Left lung (tissue), 10 donors: Measurements from ENCODE around the gene STAT5B. TPM values are rescaled to one million over a fixed set of nuclear protein-coding genes. Genes with fewer than 3 reads are reported as not detected.

ENCODE experiments used
- ATAC-seq: fragments of 200-7000 bp; cut with Tn5 transposase; one replicate; pipeline ENCODE4 v1.9.1; 2020; ENCODE audit warnings: moderate library complexity
- DNase-seq, 4 donors: peaks; one replicate each; pipeline ENCODE4 v3.0.0-alpha.2; 2013 to 2020
- H3K27ac ChIP-seq, 2 donors: fragments of 200-600 bp; sonication (generic) in 1 of 2; one replicate each; pipeline versions ENCODE4 v1.5.0 to v1.8.0; 2020 to 2021
- H3K27me3 ChIP-seq, 2 donors: fragments of 200-600 bp; sonication (generic) in 1 of 2; one replicate each; pipeline versions ENCODE4 v1.5.0 to v1.8.0; 2020 to 2021
- H3K36me3 ChIP-seq, 2 donors: fragments of 200-600 bp; sonication (generic) in 1 of 2; one replicate each; pipeline versions ENCODE4 v1.5.0 to v1.8.0; 2020 to 2021
- H3K4me1 ChIP-seq, 2 donors: fragments of 200-600 bp; one replicate each; pipeline ENCODE4 v1.8.0; 2021
- H3K4me3 ChIP-seq, 2 donors: fragments of 200-600 bp; sonication (generic) in 1 of 2; one replicate each; pipeline versions ENCODE4 v1.5.0 to v1.8.0; 2020 to 2021; ENCODE audit warnings: mild to moderate bottlenecking in 1 of 2
- H3K9me3 ChIP-seq, 2 donors: fragments of 200-600 bp; sonication (generic) in 1 of 2; one replicate each; pipeline versions ENCODE4 v1.5.0 to v1.8.0; 2020 to 2021
- CTCF ChIP-seq, 2 donors: fragments of 200-600 bp; sonication (generic) in 1 of 2; IDR thresholded peaks; one replicate each; pipeline versions ENCODE4 v1.5.0 to v1.8.0; 2021; ENCODE audit warnings: antibody characterized with exemption in 2 of 2
- intact Hi-C, 2 donors: fragments of 100-400 bp; cut with DNase I; formaldehyde crosslinking; loops; one replicate each; pipeline versions ENCODE4 v1.11.2 to v1.14.2; 2022
- polyA plus RNA-seq, 6 donors: library from polyadenylated mRNA; unstranded; fragments of 120-200 nt; gene quantifications; one replicate each; pipeline ENCODE4 v1.2.1, GENCODE V29; 2013; ENCODE audit not compliant: insufficient read length in 6 of 6
- total RNA-seq, 2 donors: library from RNA; stranded (reverse); fragmentation: NEBNext Ultra II Directional; extraction: Animal tissue kit (Norgen Biotek cat#: 25700); gene quantifications; one replicate each; pipeline ENCODE4 v1.2.1, GENCODE V29; 2021
- donor health status: DM: no; HTN: yes; CAD: no.
- donor health status: DM: no; HTN: no; CAD: no.

STAT5B gene
- total and polyA plus RNA-seq, 8 donors = 41.5 to 70.9 (median 57.4) TPM

DNA sequence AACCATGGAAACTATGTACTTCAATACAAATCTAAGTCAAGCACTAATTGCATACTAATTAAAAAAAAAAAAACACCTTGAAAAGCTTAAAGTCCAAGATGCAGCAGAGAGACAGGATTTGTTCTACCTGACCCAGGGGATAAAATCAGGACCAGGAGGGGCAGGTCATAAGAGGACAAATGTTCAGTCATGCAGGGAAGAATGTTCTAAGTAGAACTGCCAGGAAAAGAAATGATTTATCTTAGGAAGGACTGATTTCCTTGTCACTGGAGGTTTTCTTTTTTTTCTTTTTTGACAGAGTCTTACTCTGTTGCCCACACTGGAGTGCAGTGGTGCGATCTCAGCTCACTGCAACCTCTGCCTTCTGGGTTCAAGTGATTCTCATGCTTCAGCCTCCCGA lies 72.8 kb downstream of the STAT5B start:
- no peak overlapping the region for H3K4me3 ChIP-seq
- H3K27ac ChIP-seq = no peak overlapping the region
- peaks cover 0 to 18% of the 10 kb centered on the region in 2 donors for H3K4me1 ChIP-seq
- intact Hi-C loops = no loop called here
- ATAC-seq (no peak), DNase-seq (no peak)
- H3K27me3 ChIP-seq = no peaks in the 10 kb centered on the region
- peaks cover 0 to 88% of the 10 kb centered on the region in 2 donors for H3K36me3 ChIP-seq
- no peak for TF ChIP-seq CTCF (IDR thresholded peaks at IDR 0.05)
- no peaks in the 10 kb centered on the region for H3K9me3 ChIP-seq

GRCh38 chr17:42202696-42203095 lies 73.5 kb downstream of the STAT5B start:
- Histone ChIP-seq H3K9me3 (no peaks in the 10 kb centered on the region), H3K4me3 (no peak overlapping the region), H3K27me3 (no peaks in the 10 kb centered on the region), H3K27ac (no peak overlapping the region), H3K36me3 (peaks cover 0 to 81% of the 10 kb centered on the region in 2 donors), H3K4me1 (peaks cover 0 to 18% of the 10 kb centered on the region in 2 donors)
- ATAC-seq = no peak
- no peak for TF ChIP-seq CTCF (IDR thresholded peaks at IDR 0.05)
- no peak for DNase-seq
- intact Hi-C loops = no loop called here

DNA sequence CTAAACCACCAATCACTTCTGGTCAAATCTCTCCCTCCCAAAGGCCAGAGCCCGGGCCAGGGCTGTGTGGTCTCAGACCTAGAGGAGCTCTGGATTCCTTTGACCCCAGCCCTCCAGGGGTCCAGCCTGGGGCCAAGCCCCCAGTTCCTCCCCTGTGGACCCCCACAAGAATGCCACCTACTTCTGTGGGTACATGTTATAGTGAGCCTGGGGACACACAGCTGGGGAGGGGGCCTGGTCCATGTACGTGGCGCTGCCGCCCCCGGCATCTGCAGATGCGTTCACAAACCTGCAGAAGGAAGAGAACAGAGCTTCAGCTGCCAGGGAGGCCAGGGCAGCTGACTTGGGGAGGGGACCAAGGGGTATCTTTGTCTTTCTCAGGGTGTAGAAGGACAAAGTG lies 74.0 kb downstream of the STAT5B start:
- no peak overlapping the region for H3K27ac ChIP-seq
- H3K36me3 ChIP-seq = peaks cover 0 to 76% of the 10 kb centered on the region in 2 donors
- no peak for TF ChIP-seq CTCF (IDR thresholded peaks at IDR 0.05)
- no peak overlapping the region for H3K4me3 ChIP-seq
- peaks cover 0 to 18% of the 10 kb centered on the region in 2 donors for H3K4me1 ChIP-seq
- no peaks in the 10 kb centered on the region for H3K27me3 ChIP-seq
- no peak for DNase-seq
- no peak for ATAC-seq
- intact Hi-C loops = no loop called here
- H3K9me3 ChIP-seq = no peaks in the 10 kb centered on the region

DNA sequence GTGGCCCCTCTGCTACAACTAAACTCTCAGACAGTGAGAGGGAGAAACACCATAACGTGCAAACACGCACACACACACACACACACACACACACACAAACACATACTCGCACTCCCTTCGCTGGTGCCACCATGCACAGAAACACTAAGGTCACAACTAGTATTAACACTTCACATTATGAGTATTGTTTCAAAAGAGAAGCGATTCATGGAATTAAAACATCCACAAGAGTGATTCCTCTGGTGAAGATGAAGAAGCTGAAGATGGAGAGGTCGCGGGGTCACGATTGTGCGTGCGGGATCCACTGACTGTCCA lies 74.8 kb downstream of the STAT5B start:
- Histone ChIP-seq H3K27me3 (no peaks in the 10 kb centered on the region), H3K36me3 (peaks cover 0 to 68% of the 10 kb centered on the region in 2 donors), H3K4me1 (peaks cover 0 to 15% of the 10 kb centered on the region in 2 donors), H3K4me3 (no peak overlapping the region), H3K27ac (no peak overlapping the region), H3K9me3 (no peaks in the 10 kb centered on the region)
- DNase-seq (no peak), ATAC-seq (no peak)
- no peak for TF ChIP-seq CTCF (IDR thresholded peaks at IDR 0.05)
- intact Hi-C loops = no loop called here

GRCh38 chr17:42200706-42201457 lies 75.3 kb downstream of the STAT5B start:
- ATAC-seq = peak; percentile 26
- peaks cover 0 to 63% of the 10 kb centered on the region in 2 donors for H3K36me3 ChIP-seq
- no peak overlapping the region for H3K27ac ChIP-seq
- no peaks in the 10 kb centered on the region for H3K27me3 ChIP-seq
- intact Hi-C loops = no loop called here
- H3K9me3 ChIP-seq = no peaks in the 10 kb centered on the region
- no peak overlapping the region for H3K4me3 ChIP-seq
- peak in 1 of 4 donors; percentile 20 for DNase-seq
- no peak for TF ChIP-seq CTCF (IDR thresholded peaks at IDR 0.05)
- H3K4me1 ChIP-seq = peaks cover 0 to 10% of the 10 kb centered on the region in 2 donors
